Heart left ventricle (tissue), 16 donors: ENCODE measurements around the gene HS3ST3A1. TPM values are rescaled to one million over a fixed set of nuclear protein-coding genes. Genes with fewer than 3 reads are reported as not detected.

ENCODE experiments used
- ATAC-seq, 4 donors: fragments of 200-7000 bp; cut with Tn5 transposase; one replicate each; pipeline ENCODE4 v1.9.1; 2020 to 2022; ENCODE audit warnings: moderate library complexity in 4 of 4, mild to moderate bottlenecking in 3 of 4, moderate number of reproducible peaks in 1 of 4
- DNase-seq, 5 donors: peaks; one replicate each; pipeline ENCODE4 v3.0.0-alpha.2; 2020
- H3K27ac ChIP-seq, 12 donors: fragments of 200-600 bp; sonication (generic) in 4 of 12; one replicate each; pipeline versions ENCODE4 v1.5.0 to v1.8.0; 2016 to 2022; ENCODE audit warnings: mild to moderate bottlenecking in 2 of 12
- H3K27me3 ChIP-seq, 9 donors: fragments of 200-600 bp; sonication (generic) in 2 of 9; one replicate each; pipeline versions ENCODE4 v1.5.1 to v1.8.0; 2016 to 2022; ENCODE audit warnings: mild to moderate bottlenecking in 3 of 9
- H3K36me3 ChIP-seq, 9 donors: fragments of 200-600 bp; sonication (generic) in 2 of 9; one replicate each; pipeline versions ENCODE4 v1.5.0 to v1.8.0; 2018 to 2022; ENCODE audit warnings: mild to moderate bottlenecking in 2 of 9
- H3K4me1 ChIP-seq, 12 donors: fragments of 200-600 bp; sonication (generic) in 4 of 12; one replicate each; pipeline versions ENCODE4 v1.5.0 to v1.8.0; 2016 to 2022; ENCODE audit warnings: mild to moderate bottlenecking in 3 of 12
- H3K4me3 ChIP-seq, 12 donors: fragments of 200-600 bp; sonication (generic) in 4 of 12; one replicate each; pipeline versions ENCODE4 v1.5.0 to v1.8.0; 2017 to 2022; ENCODE audit warnings: mild to moderate bottlenecking in 9 of 12, moderate library complexity in 4 of 12
- H3K9me3 ChIP-seq, 12 donors: fragments of 200-600 bp; sonication (generic) in 4 of 12; one replicate each; pipeline versions ENCODE4 v1.5.0 to v1.8.0; 2016 to 2022; ENCODE audit warnings: mild to moderate bottlenecking in 1 of 12
- POLR2A ChIP-seq, 2 donors: fragments of 450-650 bp; IDR thresholded peaks; one replicate each; pipeline ENCODE4 v1.6.1; 2017; ENCODE audit warnings: antibody characterized with exemption in 2 of 2, mild to moderate bottlenecking in 2 of 2, moderate library complexity in 2 of 2
- WGBS, 4 donors: extraction: QIAGEN DNeasy Blood & Tissue Kit in 2 of 4; methylation state at CpG; one replicate each; pipeline versions ENCODE4 v1.1.5 to v1.1.7; 2013 to 2018; 5-methylcytosine and 5-hydroxymethylcytosine counted together
- intact Hi-C, 10 donors: fragments of 100-400 bp; cut with DNase I; formaldehyde crosslinking; loops; one replicate each; pipeline versions ENCODE4 v1.11.1 to v1.14.2; 2022
- polyA plus RNA-seq, 2 donors: library from polyadenylated mRNA; stranded (reverse); fragments of 200-250 nt; gene quantifications; one replicate each; pipeline ENCODE4 v1.2.3, GENCODE V29; 2013
- total RNA-seq, 9 donors: library from RNA; depleted of rRNA in 2 of 9; stranded (reverse); fragments of >200 nt in 2 of 9; fragmentation: NEBNext Ultra II Directional in 3 of 9; extraction: Animal tissue kit (Norgen Biotek cat#: 25700) in 3 of 9; gene quantifications; one replicate each; pipeline versions ENCODE4 v1.1.0 to v1.2.4, GENCODE V29; 2016 to 2023
- TF ChIP-seq, protein P1 (sequence below), 12 donors: fragments of 200-600 bp; sonication (generic) in 4 of 12; IDR thresholded peaks; one replicate each; pipeline versions ENCODE4 v1.5.0 to v1.8.0; 2018 to 2022; ENCODE audit warnings: antibody characterized with exemption in 12 of 12, mild to moderate bottlenecking in 5 of 12
- donor health status: ischemic (EF 13 %, LVEDD 7.1; RV severe dilation, severe dysfunction).
- donor health status: healthy with polysubstance abuse.
- donor health status: DM: no; HTN: yes; CAD: no.
- donor health status: DM: no; HTN: no; CAD: no.
- donor health status: ischemic (EF 25% LVEDD 6.9; RV normal size, moderate dysfunction).
- donor health status: ischemic (EF 25% LVEDD 5.7; RV mildly dilated, moderate dysfunction).
- donor health status: healthy.
- donor health status: DM: yes; HTN: yes; CAD: no.
- donor health status: ischemic (EF 35%, LVEDD 5.7; RV mildly dilated, moderate dysfunction).
- donor health status: nonischemic (EF 11% LVEDD 7.7; RV severe dilation, severe dysfunction).
- donor health status: DM: yes; HTN: yes; CAD: no.
- donor health status: PGD.
- donor health status: ischemic (EF 29% LVEDD 5.4; RV normal size, mild dysfunction).
- donor health status: nonischemic (EF 23%, LVEDD 6.1; RV moderate dilation, normal function).

Gene HS3ST3A1
- total and polyA plus RNA-seq, 11 donors = 0.08 to 5.7 (median 1.8) TPM

DNA sequence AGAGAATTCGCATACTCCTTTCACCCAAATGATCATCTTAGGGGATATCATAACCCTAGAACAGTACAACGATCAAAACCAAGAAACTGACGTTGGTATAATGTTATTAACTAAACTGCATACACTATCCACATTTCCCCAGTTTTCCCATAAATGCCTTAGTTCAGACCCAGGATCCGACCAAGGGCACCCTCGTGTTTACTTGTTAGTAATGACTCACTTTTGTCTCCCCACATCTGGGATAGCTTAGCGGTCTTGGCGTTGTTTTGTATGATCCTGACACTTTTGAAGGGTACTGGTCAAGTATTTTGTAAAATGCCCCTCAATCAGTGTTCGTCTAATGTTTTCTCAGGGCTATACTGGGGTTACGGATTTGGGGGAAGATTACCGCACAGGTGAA is 8.0 kb downstream of the HS3ST3A1 start:
- WGBS, 4 donors = 89 to 93% (median 90%) methylated on average over 10 of the region's 10 CpGs
- Histone ChIP-seq H3K27ac (no peak overlapping the region), H3K4me1 (peaks cover 0 to 20% (median 3%) of the 10 kb centered on the region in 12 donors), H3K4me3 (no peak overlapping the region), H3K9me3 (no peaks in the 10 kb centered on the region), H3K36me3 (no peaks in the 10 kb centered on the region), H3K27me3 (peaks cover 0 to 18% (median 0%) of the 10 kb centered on the region in 9 donors)
- intact Hi-C loops = loop anchor here (2.0 to 10.0 kb wide), 12 partner anchors 255 to 1581 kb away; no protein-coding TSS in a partner anchor
- TF ChIP-seq, protein P1, sequence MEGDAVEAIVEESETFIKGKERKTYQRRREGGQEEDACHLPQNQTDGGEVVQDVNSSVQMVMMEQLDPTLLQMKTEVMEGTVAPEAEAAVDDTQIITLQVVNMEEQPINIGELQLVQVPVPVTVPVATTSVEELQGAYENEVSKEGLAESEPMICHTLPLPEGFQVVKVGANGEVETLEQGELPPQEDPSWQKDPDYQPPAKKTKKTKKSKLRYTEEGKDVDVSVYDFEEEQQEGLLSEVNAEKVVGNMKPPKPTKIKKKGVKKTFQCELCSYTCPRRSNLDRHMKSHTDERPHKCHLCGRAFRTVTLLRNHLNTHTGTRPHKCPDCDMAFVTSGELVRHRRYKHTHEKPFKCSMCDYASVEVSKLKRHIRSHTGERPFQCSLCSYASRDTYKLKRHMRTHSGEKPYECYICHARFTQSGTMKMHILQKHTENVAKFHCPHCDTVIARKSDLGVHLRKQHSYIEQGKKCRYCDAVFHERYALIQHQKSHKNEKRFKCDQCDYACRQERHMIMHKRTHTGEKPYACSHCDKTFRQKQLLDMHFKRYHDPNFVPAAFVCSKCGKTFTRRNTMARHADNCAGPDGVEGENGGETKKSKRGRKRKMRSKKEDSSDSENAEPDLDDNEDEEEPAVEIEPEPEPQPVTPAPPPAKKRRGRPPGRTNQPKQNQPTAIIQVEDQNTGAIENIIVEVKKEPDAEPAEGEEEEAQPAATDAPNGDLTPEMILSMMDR (IDR thresholded peaks at IDR 0.05) = no peak
- no peak for TF ChIP-seq POLR2A (IDR thresholded peaks at IDR 0.05)
- DNase-seq (no peak), ATAC-seq (no peak)

GRCh38 chr17:13593021-13593751 is 8.5 kb downstream of the HS3ST3A1 start:
- ATAC-seq (peak in 1 of 4 donors; percentile 46), DNase-seq (no peak)
- TF ChIP-seq, protein P1 (IDR thresholded peaks at IDR 0.05) = no peak
- TF ChIP-seq POLR2A (IDR thresholded peaks at IDR 0.05) = no peak
- Histone ChIP-seq H3K4me3 (no peak overlapping the region), H3K27ac (peak overlapping the region in 1 of 12 donors; percentile 13), H3K9me3 (no peaks in the 10 kb centered on the region), H3K27me3 (peaks cover 0 to 13% (median 0%) of the 10 kb centered on the region in 9 donors), H3K36me3 (no peaks in the 10 kb centered on the region), H3K4me1 (peaks cover 0 to 20% (median 3%) of the 10 kb centered on the region in 12 donors)
- WGBS, 4 donors = 64 to 81% (median 72%) methylated on average over 10 of the region's 10 CpGs
- intact Hi-C loops = loop anchor here (5.0 to 10.0 kb wide), 9 partner anchors 256 to 1582 kb away; no protein-coding TSS in a partner anchor

GRCh38 chr17:13592427-13592826 is 9.3 kb downstream of the HS3ST3A1 start:
- no peak for TF ChIP-seq POLR2A (IDR thresholded peaks at IDR 0.05)
- WGBS, 4 donors = 36 to 54% (median 47%) methylated on average over 7 of the region's 7 CpGs
- intact Hi-C loops = loop anchor here (5.0 to 10.0 kb wide), 9 partner anchors 255 to 1582 kb away; no protein-coding TSS in a partner anchor
- H3K4me3 ChIP-seq = no peak overlapping the region
- H3K4me1 ChIP-seq = peaks cover 0 to 20% (median 3%) of the 10 kb centered on the region in 12 donors
- no peaks in the 10 kb centered on the region for H3K36me3 ChIP-seq
- H3K27ac ChIP-seq = no peak overlapping the region
- ATAC-seq (peak in 1 of 4 donors; percentile 41), DNase-seq (no peak)
- peaks cover 0 to 12% (median 0%) of the 10 kb centered on the region in 9 donors for H3K27me3 ChIP-seq
- no peaks in the 10 kb centered on the region for H3K9me3 ChIP-seq

DNA sequence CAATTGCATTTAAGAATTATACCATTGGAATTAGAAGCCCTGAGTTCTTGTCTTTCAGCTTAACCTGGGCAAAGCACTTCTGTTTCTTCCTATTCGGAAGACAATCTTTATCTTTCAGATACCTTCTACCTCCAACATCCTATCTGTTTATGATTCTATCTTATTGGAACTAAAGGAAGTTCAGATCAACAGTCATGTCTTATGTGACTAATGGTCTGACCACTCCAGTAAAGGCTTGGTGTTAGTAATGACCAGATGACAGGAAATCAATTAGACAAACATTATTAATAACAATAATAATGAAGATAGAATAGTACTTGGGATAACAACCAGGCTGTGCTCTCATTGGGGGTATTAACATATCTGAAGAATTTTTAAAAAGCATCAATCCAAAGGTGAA is 11.3 kb downstream of the HS3ST3A1 start:
- H3K27ac ChIP-seq = no peak overlapping the region
- intact Hi-C loops = loop anchor here (5.0 to 10.0 kb wide), 9 partner anchors 253 to 1584 kb away; no protein-coding TSS in a partner anchor
- H3K36me3 ChIP-seq = no peaks in the 10 kb centered on the region
- TF ChIP-seq, protein P1 (IDR thresholded peaks at IDR 0.05) = no peak
- TF ChIP-seq POLR2A (IDR thresholded peaks at IDR 0.05) = no peak
- ATAC-seq (no peak), DNase-seq (no peak)
- H3K4me3 ChIP-seq = no peak overlapping the region
- peaks cover 0 to 3% (median 0%) of the 10 kb centered on the region in 9 donors for H3K27me3 ChIP-seq
- H3K9me3 ChIP-seq = no peaks in the 10 kb centered on the region
- WGBS, 4 donors = 73 to 80% (median 78%) methylated on average over 1 of the region's 1 CpG
- H3K4me1 ChIP-seq = peaks cover 0 to 20% (median 3%) of the 10 kb centered on the region in 12 donors
